CD14-positive monocyte (primary cell): ENCODE data around the gene NME7. TPM values are rescaled to one million over a fixed set of nuclear protein-coding genes. Genes with fewer than 3 reads are reported as not detected.

Experiments used
- DNase-seq, 3 donors: peaks; one replicate each; pipeline ENCODE4 v3.0.0-alpha.2; 2011 to 2022
- H2AFZ ChIP-seq: 2 replicates; pipeline ENCODE4 v1.6.0; 2012; ENCODE audit warnings: mild to moderate bottlenecking, low read depth, low read length, inconsistent platforms; ENCODE audit not compliant: insufficient read depth, poor library complexity, severe bottlenecking
- H3K27ac ChIP-seq, 2 donors: 1 replicate in 1 of 2; 2 replicates in 1 of 2; pipeline ENCODE4 v1.5.1; 2012 to 2013; ENCODE audit warnings: low read length in 2 of 2, control low read depth in 1 of 2, inconsistent platforms in 1 of 2, low read depth in 1 of 2, mild to moderate bottlenecking in 1 of 2
- H3K27me3 ChIP-seq, 2 donors: one replicate each; pipeline versions ENCODE4 v1.6.0 to v1.6.1; 2011 to 2013; ENCODE audit warnings: low read length in 2 of 2; ENCODE audit not compliant: control insufficient read depth in 2 of 2, insufficient read depth in 2 of 2
- H3K36me3 ChIP-seq, 2 donors: replicated peaks in 1 of 2; 1 replicate in 1 of 2; 2 replicates in 1 of 2; pipeline versions ENCODE4 v1.5.1 to v1.6.1; 2012 to 2013; ENCODE audit warnings: low read length in 2 of 2, control low read depth in 1 of 2, inconsistent platforms in 1 of 2, mild to moderate bottlenecking in 1 of 2; ENCODE audit not compliant: insufficient read depth in 2 of 2, control insufficient read depth in 1 of 2
- H3K4me1 ChIP-seq, 2 donors: 1 replicate in 1 of 2; 2 replicates in 1 of 2; pipeline versions ENCODE4 v1.5.1 to v1.6.1; 2012 to 2013; ENCODE audit warnings: low read length in 2 of 2, control low read depth in 1 of 2, inconsistent platforms in 1 of 2, mild to moderate bottlenecking in 1 of 2, moderate library complexity in 1 of 2; ENCODE audit not compliant: insufficient read depth in 2 of 2, control insufficient read depth in 1 of 2
- H3K4me2 ChIP-seq: replicated peaks from 2 replicates; pipeline ENCODE3; 2012; ENCODE audit warnings: low read length, moderate library complexity, mild to moderate bottlenecking; ENCODE audit not compliant: poor library complexity, severe bottlenecking; ENCODE audit errors: extremely low read depth
- H3K4me3 ChIP-seq, 3 experiments: fragments of 200-600 bp in 1 of 3; sonication (generic) in 1 of 3; replicated peaks in 1 of 3; 1 replicate in 2 of 3; 2 replicates in 1 of 3; pipeline ENCODE4 v1.5.1; 2011 to 2013; ENCODE audit warnings: low read length in 3 of 3, mild to moderate bottlenecking in 3 of 3, control low read depth in 2 of 3, low read depth in 2 of 3, inconsistent platforms in 1 of 3, moderate library complexity in 1 of 3
- H3K79me2 ChIP-seq: 2 replicates; pipeline ENCODE4 v1.6.0; 2012; ENCODE audit warnings: mild to moderate bottlenecking, control low read depth, inconsistent platforms, low read length, moderate library complexity; ENCODE audit not compliant: insufficient read depth
- H3K9ac ChIP-seq: 2 replicates; pipeline ENCODE4 v1.6.0; 2017; ENCODE audit warnings: low read length, mild to moderate bottlenecking; ENCODE audit not compliant: insufficient read depth, poor library complexity, severe bottlenecking
- H3K9me3 ChIP-seq, 2 donors: replicated peaks in 1 of 2; 1 replicate in 1 of 2; 2 replicates in 1 of 2; pipeline versions ENCODE4 v1.5.1 to v1.6.1; 2012 to 2013; ENCODE audit warnings: low read length in 2 of 2, control low read depth in 1 of 2; ENCODE audit not compliant: control insufficient read depth in 1 of 2, insufficient read depth in 1 of 2
- H4K20me1 ChIP-seq: 2 replicates; pipeline ENCODE4 v1.6.0; 2012; ENCODE audit warnings: mild to moderate bottlenecking, low read length, control low read depth, moderate library complexity; ENCODE audit not compliant: insufficient read depth
- H3K27ac Mint-ChIP-seq, 7 donors: one replicate each; pipeline ENCODE4 v1.8.0; 2020; ENCODE audit warnings: mild to moderate bottlenecking in 7 of 7, mixed read lengths in 7 of 7, moderate library complexity in 6 of 7, inconsistent platforms in 2 of 7
- H3K27me3 Mint-ChIP-seq, 3 donors: one replicate each; pipeline ENCODE4 v1.8.0; 2021 to 2022; ENCODE audit warnings: low read depth in 3 of 3, mild to moderate bottlenecking in 3 of 3, mixed read lengths in 3 of 3, moderate library complexity in 3 of 3, inconsistent platforms in 1 of 3
- H3K36me3 Mint-ChIP-seq, 2 donors: one replicate each; pipeline ENCODE4 v1.8.0; 2020; ENCODE audit warnings: mixed read lengths in 2 of 2, inconsistent platforms in 1 of 2, mild to moderate bottlenecking in 1 of 2
- H3K4me1 Mint-ChIP-seq: one replicate; pipeline ENCODE4 v1.8.0; 2020; ENCODE audit warnings: mild to moderate bottlenecking, mixed read lengths
- H3K4me3 Mint-ChIP-seq, 2 donors: one replicate each; pipeline ENCODE4 v1.8.0; 2020; ENCODE audit warnings: mild to moderate bottlenecking in 2 of 2, mixed read lengths in 2 of 2, moderate library complexity in 1 of 2
- H3K9me3 Mint-ChIP-seq, 7 donors: one replicate each; pipeline ENCODE4 v1.8.0; 2020 to 2022; ENCODE audit warnings: mixed read lengths in 7 of 7, mild to moderate bottlenecking in 6 of 7, moderate library complexity in 6 of 7, inconsistent platforms in 2 of 7
- WGBS: methylation state at CpG from one replicate; pipeline ENCODE4 v1.1.5; 2013; ENCODE audit warnings: missing lambda C conversion rate; ENCODE audit not compliant: insufficient coverage; 5-methylcytosine and 5-hydroxymethylcytosine counted together
- intact Hi-C, 2 donors: fragments of 100-400 bp; cut with micrococcal nuclease; formaldehyde crosslinking; loops; one replicate each; pipeline versions ENCODE4 v1.15.0 to v1.15.1; 2023
- polyA plus RNA-seq, 3 donors: library from polyadenylated mRNA; depleted of rRNA in 1 of 3; unstranded in 2 of 3; stranded (reverse) in 1 of 3; fragments of 300-500 nt in 2 of 3; fragments of >200 nt in 1 of 3; fragmentation: Illumina TruSeq in 2 of 3; gene quantifications; 1 replicate in 2 of 3; 2 replicates in 1 of 3; pipeline ENCODE4 v1.2.3, GENCODE V29; 2012 to 2021
- TF ChIP-seq, protein P1 (sequence below): fragments of 200-600 bp; IDR thresholded peaks from one replicate; pipeline ENCODE4 v1.8.0; 2022; ENCODE audit warnings: antibody characterized with exemption, mild to moderate bottlenecking

The NME7 gene
- polyA plus RNA-seq, 3 donors, result 3.5 to 8.0 (median 6.0) TPM

- Histone ChIP-seq H3K9ac (no peak overlapping the region), H3K27ac (no peak overlapping the region), H3K27me3 (no peaks in the 10 kb centered on the region), H3K79me2 (no peaks in the 10 kb centered on the region), H3K4me3 (no peak overlapping the region), H3K9me3 (no peaks in the 10 kb centered on the region), H2AFZ (no peak overlapping the region), H3K36me3 (no peaks in the 10 kb centered on the region), H3K4me1 (no peaks in the 10 kb centered on the region), H4K20me1 (no peaks in the 10 kb centered on the region), H3K4me2 (no peak overlapping the region)
- Mint-ChIP-seq H3K27me3 (no peaks in the 10 kb centered on the region), H3K4me3 (no peak overlapping the region), H3K36me3 (no peaks in the 10 kb centered on the region), H3K9me3 (peaks cover 0 to 6% (median 2%) of the 10 kb centered on the region in 7 donors), H3K4me1 (no peaks in the 10 kb centered on the region), H3K27ac (no peak overlapping the region)
- intact Hi-C loops, result no loop called here
- no CpG with 5 or more reads among the region's 1 CpG for WGBS
- no peak for DNase-seq
- TF ChIP-seq, protein P1, sequence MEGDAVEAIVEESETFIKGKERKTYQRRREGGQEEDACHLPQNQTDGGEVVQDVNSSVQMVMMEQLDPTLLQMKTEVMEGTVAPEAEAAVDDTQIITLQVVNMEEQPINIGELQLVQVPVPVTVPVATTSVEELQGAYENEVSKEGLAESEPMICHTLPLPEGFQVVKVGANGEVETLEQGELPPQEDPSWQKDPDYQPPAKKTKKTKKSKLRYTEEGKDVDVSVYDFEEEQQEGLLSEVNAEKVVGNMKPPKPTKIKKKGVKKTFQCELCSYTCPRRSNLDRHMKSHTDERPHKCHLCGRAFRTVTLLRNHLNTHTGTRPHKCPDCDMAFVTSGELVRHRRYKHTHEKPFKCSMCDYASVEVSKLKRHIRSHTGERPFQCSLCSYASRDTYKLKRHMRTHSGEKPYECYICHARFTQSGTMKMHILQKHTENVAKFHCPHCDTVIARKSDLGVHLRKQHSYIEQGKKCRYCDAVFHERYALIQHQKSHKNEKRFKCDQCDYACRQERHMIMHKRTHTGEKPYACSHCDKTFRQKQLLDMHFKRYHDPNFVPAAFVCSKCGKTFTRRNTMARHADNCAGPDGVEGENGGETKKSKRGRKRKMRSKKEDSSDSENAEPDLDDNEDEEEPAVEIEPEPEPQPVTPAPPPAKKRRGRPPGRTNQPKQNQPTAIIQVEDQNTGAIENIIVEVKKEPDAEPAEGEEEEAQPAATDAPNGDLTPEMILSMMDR, result no peak
Measured at GRCh38 chr1:169249611-169250010, 118.0 kb downstream of the NME7 start.

DNA sequence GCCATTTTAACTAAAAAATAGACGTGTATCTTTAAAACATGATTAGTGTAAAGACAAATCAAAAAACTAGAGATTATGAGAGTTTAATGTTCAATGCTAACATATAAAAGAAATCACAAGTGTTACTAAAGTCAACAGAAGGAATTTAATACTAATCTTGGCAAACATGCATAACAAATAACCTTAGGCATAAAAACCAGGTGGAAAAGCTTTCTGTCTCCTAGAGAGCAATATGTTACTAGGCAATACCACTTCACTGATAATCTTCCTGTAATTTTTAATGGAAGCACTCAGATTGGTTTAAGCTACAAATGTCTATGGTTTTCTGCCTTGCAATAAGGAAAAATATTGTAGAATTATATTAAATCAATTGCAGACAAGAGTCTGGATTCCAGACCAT, 121.9 kb downstream of the NME7 start:
- Histone ChIP-seq H3K4me3 (no peak overlapping the region), H3K4me1 (no peaks in the 10 kb centered on the region), H3K79me2 (no peaks in the 10 kb centered on the region), H3K36me3 (no peaks in the 10 kb centered on the region), H3K4me2 (no peak overlapping the region), H3K27ac (no peak overlapping the region), H3K9me3 (no peaks in the 10 kb centered on the region), H3K9ac (no peak overlapping the region), H4K20me1 (no peaks in the 10 kb centered on the region), H2AFZ (no peak overlapping the region), H3K27me3 (no peaks in the 10 kb centered on the region)
- DNase-seq, result no peak
- H3K9me3 Mint-ChIP-seq, result peaks cover 0 to 5% (median 2%) of the 10 kb centered on the region in 7 donors
- H3K27me3 Mint-ChIP-seq, result no peaks in the 10 kb centered on the region
- WGBS, result no CpG with 5 or more reads among the region's 1 CpG
- no peak overlapping the region for H3K27ac Mint-ChIP-seq
- intact Hi-C loops, result no loop called here
- TF ChIP-seq, protein P1, result no peak
- no peaks in the 10 kb centered on the region for H3K4me1 Mint-ChIP-seq
- H3K4me3 Mint-ChIP-seq, result no peak overlapping the region
- H3K36me3 Mint-ChIP-seq, result no peaks in the 10 kb centered on the region
